Adrenal gland (tissue), 12 donors: ENCODE measurements around the gene ELL2. TPM values are rescaled to one million over a fixed set of nuclear protein-coding genes. Genes with fewer than 3 reads are reported as not detected.

Experiments
- DNase-seq, 7 donors: peaks; one replicate each; pipeline ENCODE4 v3.0.0-alpha.2; 2019 to 2020
- H3K27ac ChIP-seq, 5 donors: fragments of 200-600 bp; sonication (generic) in 4 of 5; 1 replicate in 3 of 5; 2 replicates in 2 of 5; pipeline versions ENCODE4 v1.5.1 to v1.8.0; 2016 to 2020; ENCODE audit warnings: mild to moderate bottlenecking in 1 of 5
- H3K27me3 ChIP-seq: fragments of 200-600 bp; 2 replicates; pipeline ENCODE4 v1.8.0; 2021
- H3K36me3 ChIP-seq, 2 donors: fragments of 200-600 bp; replicated peaks in 1 of 2; 1 replicate in 1 of 2; 2 replicates in 1 of 2; pipeline versions ENCODE4 v1.5.1 to v1.8.0; 2018 to 2022
- H3K4me1 ChIP-seq, 2 donors: fragments of 200-600 bp; replicated peaks in 1 of 2; 1 replicate in 1 of 2; 2 replicates in 1 of 2; pipeline versions ENCODE4 v1.5.1 to v1.8.0; 2018 to 2021
- H3K4me3 ChIP-seq, 4 donors: fragments of 200-600 bp; sonication (generic) in 3 of 4; one replicate each; pipeline ENCODE4 v1.5.1; 2016 to 2018
- H3K9me3 ChIP-seq, 3 donors: fragments of 200-600 bp; sonication (generic) in 1 of 3; replicated peaks in 1 of 3; 1 replicate in 2 of 3; 2 replicates in 1 of 3; pipeline versions ENCODE4 v1.5.1 to v1.8.0; 2016 to 2021
- POLR2A ChIP-seq, 2 donors: fragments of 450-650 bp; IDR thresholded peaks; one replicate each; pipeline ENCODE4 v1.6.1; 2017; ENCODE audit warnings: antibody characterized with exemption in 2 of 2, mild to moderate bottlenecking in 2 of 2, moderate library complexity in 1 of 2
- WGBS, 4 donors: extraction: QIAGEN DNeasy Blood & Tissue Kit in 2 of 4; methylation state at CpG; one replicate each; pipeline versions ENCODE4 v1.1.5 to v1.1.7; 2013 to 2017; 5-methylcytosine and 5-hydroxymethylcytosine counted together
- intact Hi-C, 2 donors: fragments of 100-400 bp; cut with DNase I; formaldehyde crosslinking; loops; one replicate each; pipeline versions ENCODE4 v1.14.1 to v1.15.0; 2022 to 2023
- polyA plus RNA-seq, 3 donors: library from polyadenylated mRNA; stranded (reverse); fragments of 200-250 nt in 2 of 3; fragments of 350-450 nt in 1 of 3; fragmentation: Illumina TruSeq in 1 of 3; extraction: RNeasy Lipid Tissue Mini Kit (QIAGEN cat#74804) in 1 of 3; gene quantifications; one replicate each; pipeline ENCODE4 v1.2.3, GENCODE V29; 2013 to 2014
- total RNA-seq, 9 donors: library from RNA; depleted of rRNA in 4 of 9; stranded (reverse); fragments of >200 nt in 4 of 9; fragments of 120-200 nt in 1 of 9; fragmentation: NEBNext Ultra II Directional in 1 of 9; extraction: Animal tissue kit (Norgen Biotek cat#: 25700) in 1 of 9; gene quantifications; one replicate each; pipeline versions ENCODE4 v1.1.0 to v1.2.4, GENCODE V29; 2013 to 2023
- TF ChIP-seq, protein P1 (sequence below), 6 experiments: fragments of 450-650 bp in 4 of 6; fragments of 200-600 bp in 2 of 6; sonication (generic) in 1 of 6; IDR thresholded peaks; 1 replicate in 5 of 6; 2 replicates in 1 of 6; pipeline versions ENCODE4 v1.5.1 to v1.8.0; 2016 to 2021; ENCODE audit warnings: antibody characterized with exemption in 6 of 6, mild to moderate bottlenecking in 2 of 6, moderate library complexity in 1 of 6
- donor health status: healthy with polysubstance abuse.
- donor health status: Bipolar disorder and iron deficiency.
- donor health status: DM: yes; HTN: yes; CAD: no.
- donor health status: DM: no; HTN: no; CAD: no.
- donor health status: DM: no; HTN: no; CAD: no.
- donor health status: DM: yes; HTN: yes; CAD: no.

Gene ELL2
- total and polyA plus RNA-seq, 12 donors, result 3.4 to 27.5 (median 14.5) TPM

DNA sequence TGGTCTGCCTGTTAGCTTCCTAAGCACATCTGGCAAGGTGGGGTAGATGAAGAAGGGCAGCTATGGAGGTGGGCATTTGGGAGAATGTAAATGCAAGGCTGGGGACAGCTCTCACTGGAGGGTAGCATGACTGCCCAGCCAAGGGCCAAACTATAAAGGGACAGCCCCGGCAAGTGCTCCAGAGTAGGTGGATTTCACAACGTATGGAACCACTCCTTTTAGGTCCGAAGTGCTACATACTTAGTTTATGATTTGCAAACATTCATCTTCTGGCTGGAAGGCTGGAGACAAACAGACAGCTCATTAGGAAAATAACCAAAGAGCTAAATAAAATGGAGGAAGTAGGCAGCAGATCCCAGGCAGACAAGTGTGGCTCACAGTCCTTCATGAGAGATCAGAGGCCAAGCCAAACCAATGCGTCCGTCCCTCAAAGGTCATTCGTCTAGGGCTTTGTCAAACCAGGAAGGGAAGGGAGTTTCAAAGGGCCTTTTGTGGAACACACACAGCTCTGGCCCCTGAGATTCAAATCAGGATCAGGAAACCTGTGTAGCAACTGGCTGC, 96.6 kb downstream of the ELL2 start:
- H3K9me3 ChIP-seq, result no peaks in the 10 kb centered on the region
- no peak overlapping the region for H3K27ac ChIP-seq
- H3K4me3 ChIP-seq, result no peak overlapping the region
- H3K36me3 ChIP-seq, result no peaks in the 10 kb centered on the region
- DNase-seq, result no peak
- peaks cover 0 to 23% of the 10 kb centered on the region in 2 donors for H3K4me1 ChIP-seq
- intact Hi-C loops, result loop anchor here (5.0 kb wide), 1 partner anchor 472 kb away; no protein-coding TSS in a partner anchor
- no peaks in the 10 kb centered on the region for H3K27me3 ChIP-seq
- TF ChIP-seq POLR2A (IDR thresholded peaks at IDR 0.05), result no peak
- TF ChIP-seq, protein P1, sequence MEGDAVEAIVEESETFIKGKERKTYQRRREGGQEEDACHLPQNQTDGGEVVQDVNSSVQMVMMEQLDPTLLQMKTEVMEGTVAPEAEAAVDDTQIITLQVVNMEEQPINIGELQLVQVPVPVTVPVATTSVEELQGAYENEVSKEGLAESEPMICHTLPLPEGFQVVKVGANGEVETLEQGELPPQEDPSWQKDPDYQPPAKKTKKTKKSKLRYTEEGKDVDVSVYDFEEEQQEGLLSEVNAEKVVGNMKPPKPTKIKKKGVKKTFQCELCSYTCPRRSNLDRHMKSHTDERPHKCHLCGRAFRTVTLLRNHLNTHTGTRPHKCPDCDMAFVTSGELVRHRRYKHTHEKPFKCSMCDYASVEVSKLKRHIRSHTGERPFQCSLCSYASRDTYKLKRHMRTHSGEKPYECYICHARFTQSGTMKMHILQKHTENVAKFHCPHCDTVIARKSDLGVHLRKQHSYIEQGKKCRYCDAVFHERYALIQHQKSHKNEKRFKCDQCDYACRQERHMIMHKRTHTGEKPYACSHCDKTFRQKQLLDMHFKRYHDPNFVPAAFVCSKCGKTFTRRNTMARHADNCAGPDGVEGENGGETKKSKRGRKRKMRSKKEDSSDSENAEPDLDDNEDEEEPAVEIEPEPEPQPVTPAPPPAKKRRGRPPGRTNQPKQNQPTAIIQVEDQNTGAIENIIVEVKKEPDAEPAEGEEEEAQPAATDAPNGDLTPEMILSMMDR (IDR thresholded peaks at IDR 0.05), result no peak
- 63 to 76% (median 69%) methylated on average over 6 of the region's 6 CpGs for WGBS, 4 donors

DNA sequence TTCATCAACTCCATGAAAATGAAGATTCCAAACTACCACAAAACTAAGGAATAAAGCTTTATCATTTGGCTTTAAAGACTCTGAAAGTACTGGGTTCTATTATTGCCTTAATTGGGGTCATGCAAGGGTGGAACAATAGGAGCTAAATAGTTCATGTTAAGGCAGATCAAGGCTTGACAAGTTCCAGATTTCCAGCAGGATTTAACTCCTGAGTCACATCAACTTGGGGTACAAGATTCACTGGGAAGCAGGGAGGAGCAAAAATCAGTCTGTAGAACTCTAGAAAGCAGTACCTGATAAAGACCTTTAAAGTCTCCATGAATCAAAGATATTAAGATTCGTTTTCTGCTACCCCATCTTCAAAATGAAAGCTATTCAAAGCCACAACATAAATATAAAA, 97.2 kb downstream of the ELL2 start:
- DNase-seq, result no peak
- no peaks in the 10 kb centered on the region for H3K27me3 ChIP-seq
- peaks cover 0 to 25% of the 10 kb centered on the region in 2 donors for H3K4me1 ChIP-seq
- TF ChIP-seq, protein P1 (IDR thresholded peaks at IDR 0.05), result no peak
- no peak for TF ChIP-seq POLR2A (IDR thresholded peaks at IDR 0.05)
- H3K27ac ChIP-seq, result no peak overlapping the region
- no peak overlapping the region for H3K4me3 ChIP-seq
- H3K36me3 ChIP-seq, result no peaks in the 10 kb centered on the region
- H3K9me3 ChIP-seq, result no peaks in the 10 kb centered on the region
- intact Hi-C loops, result loop anchor here (5.0 kb wide), 1 partner anchor 473 kb away; no protein-coding TSS in a partner anchor
- 58 to 82% (median 76%) methylated on average over 1 of the region's 1 CpG for WGBS, 4 donors

DNA sequence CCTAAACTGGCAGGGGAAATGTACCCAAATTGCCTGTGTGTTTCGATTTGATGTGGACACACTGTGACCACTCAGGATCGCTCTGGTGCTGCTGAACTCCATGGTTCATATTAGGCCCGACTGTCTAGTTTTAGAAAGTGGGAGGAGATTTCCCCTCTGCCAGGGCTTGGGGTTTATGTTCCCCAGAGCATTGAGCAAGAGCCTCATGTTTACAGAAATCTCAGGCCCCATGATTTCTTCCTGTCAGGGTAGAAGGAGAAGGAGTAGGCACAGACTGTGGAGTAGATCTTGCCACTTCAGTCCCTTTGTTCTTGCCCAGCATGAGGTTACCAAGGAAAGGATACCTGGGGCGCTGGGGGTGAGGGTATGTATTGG, 98.3 kb downstream of the ELL2 start:
- Histone ChIP-seq H3K27ac (peak overlapping the region in 3 of 5 donors; percentile 14 to 88 (median 69)), H3K36me3 (no peaks in the 10 kb centered on the region), H3K27me3 (no peaks in the 10 kb centered on the region), H3K9me3 (no peaks in the 10 kb centered on the region), H3K4me3 (no peak overlapping the region), H3K4me1 (peaks cover 2 to 33% of the 10 kb centered on the region in 2 donors)
- DNase-seq, result peak in 2 of 7 donors; percentile 42 to 49
- WGBS, 4 donors, result 59 to 76% (median 74%) methylated on average over 2 to 4 of the region's 4 CpGs
- intact Hi-C loops, result loop anchor here (5.0 kb wide), 1 partner anchor 474 kb away; no protein-coding TSS in a partner anchor
- TF ChIP-seq, protein P1 (IDR thresholded peaks at IDR 0.05), result no peak
- TF ChIP-seq POLR2A (IDR thresholded peaks at IDR 0.05), result no peak

DNA sequence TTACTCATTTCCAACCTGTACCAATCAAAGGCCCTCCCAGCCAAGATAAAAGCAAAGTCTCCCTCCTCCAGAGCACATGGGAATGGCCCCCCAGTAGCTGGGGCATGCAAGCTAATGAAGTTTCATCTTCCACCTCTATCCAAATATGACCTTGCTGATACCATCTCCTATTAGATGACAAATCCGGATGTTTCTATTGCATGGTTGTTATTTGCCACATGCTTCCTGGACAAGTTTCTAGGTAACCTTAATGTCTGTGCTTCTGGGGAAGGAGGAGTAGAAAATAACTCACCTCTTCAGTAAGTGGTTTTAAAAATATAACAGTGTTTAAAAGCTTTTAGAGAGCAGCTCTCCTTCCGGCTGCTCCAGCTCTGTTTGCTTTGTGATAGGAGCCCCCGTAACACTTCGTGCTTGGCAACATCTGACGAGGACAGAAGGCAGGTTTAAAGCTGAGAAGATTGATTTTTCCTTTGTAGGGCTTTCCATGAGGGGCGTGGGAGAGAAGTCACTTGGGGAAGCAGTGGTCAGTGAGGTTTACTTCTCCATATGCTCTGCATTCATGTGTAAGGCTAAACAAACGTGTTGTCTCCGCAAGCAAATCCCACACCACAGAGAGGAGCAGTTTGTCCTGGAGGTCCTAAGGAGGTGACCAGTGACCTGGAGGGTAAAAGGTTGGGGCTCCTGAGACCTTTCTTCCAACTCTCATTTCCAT, 98.8 kb downstream of the ELL2 start:
- Histone ChIP-seq H3K27ac (peak overlapping the region in 4 of 5 donors; percentile 6 to 88 (median 42)), H3K9me3 (no peaks in the 10 kb centered on the region), H3K4me3 (no peak overlapping the region), H3K4me1 (peaks cover 7 to 38% of the 10 kb centered on the region in 2 donors), H3K36me3 (no peaks in the 10 kb centered on the region), H3K27me3 (no peaks in the 10 kb centered on the region)
- intact Hi-C loops, result loop anchor here (5.0 kb wide), 1 partner anchor 474 kb away; no protein-coding TSS in a partner anchor
- WGBS, 4 donors, result 65 to 80% (median 66%) methylated on average over 8 of the region's 8 CpGs
- TF ChIP-seq, protein P1 (IDR thresholded peaks at IDR 0.05), result no peak
- no peak for TF ChIP-seq POLR2A (IDR thresholded peaks at IDR 0.05)
- no peak for DNase-seq
